GM18517 (cell line): ENCODE results near the gene TEAD2.
A peak's percentile ranks its signal among the peaks of the same experiment; 100 is the strongest.
"Not testable (repeated sequence)": the region's sequence is repeated elsewhere in the genome, so short reads cannot be mapped to it uniquely, and the experiment has no call there.

ENCODE experiments used
- ATAC-seq: cut with Tn5 transposase; IDR thresholded peaks from one replicate; pipeline ENCODE4 v1.9.1; 2021; ENCODE audit warnings: mild to moderate bottlenecking, moderate library complexity; ENCODE audit not compliant: unreplicated experiment

TEAD2 gene

DNA sequence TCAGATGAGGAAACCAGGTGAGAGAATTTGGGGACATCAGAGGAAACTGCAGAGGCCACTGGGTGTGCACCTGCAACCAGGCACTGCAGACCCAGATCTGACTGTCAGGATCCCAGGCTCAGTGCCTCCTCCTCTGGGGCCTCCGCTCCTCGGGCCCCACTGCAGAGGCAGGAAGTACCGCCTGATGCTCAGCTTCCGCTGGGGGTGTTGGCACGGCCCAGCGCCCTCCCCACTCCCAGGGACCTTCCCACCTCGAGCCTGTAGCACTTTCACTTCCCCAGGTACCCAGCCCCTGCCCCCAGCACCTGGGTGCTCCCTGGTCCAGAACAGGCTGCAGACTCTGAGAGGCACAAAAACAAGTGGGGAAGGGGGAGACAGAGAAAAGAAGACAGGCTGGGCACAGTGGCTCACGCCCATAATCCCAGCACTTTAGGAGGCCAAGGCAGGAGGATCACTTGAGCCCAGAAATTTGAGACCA lies 28.4 kb downstream of the TEAD2 start:
- ATAC-seq, result peak; percentile 43

DNA sequence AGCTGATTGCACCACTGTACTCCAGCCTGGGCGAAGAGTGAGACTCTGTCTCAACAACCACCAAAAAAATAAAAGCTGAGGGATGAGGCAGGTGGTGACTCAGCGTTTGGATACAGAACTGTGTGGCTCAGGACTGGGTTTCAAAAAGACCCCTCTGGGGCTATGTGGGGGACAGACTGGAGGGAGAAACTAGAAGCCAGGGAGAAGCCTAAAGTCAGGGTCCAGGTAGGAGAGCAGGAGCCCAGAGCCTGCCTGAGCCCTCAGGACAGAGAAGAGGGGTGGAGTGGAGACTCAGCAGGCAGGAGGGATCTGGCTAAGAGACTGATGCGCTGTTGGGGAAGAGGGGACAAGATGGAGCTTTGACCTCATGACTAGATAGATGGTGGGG lies 28.8 kb downstream of the TEAD2 start:
- no peak for ATAC-seq

DNA sequence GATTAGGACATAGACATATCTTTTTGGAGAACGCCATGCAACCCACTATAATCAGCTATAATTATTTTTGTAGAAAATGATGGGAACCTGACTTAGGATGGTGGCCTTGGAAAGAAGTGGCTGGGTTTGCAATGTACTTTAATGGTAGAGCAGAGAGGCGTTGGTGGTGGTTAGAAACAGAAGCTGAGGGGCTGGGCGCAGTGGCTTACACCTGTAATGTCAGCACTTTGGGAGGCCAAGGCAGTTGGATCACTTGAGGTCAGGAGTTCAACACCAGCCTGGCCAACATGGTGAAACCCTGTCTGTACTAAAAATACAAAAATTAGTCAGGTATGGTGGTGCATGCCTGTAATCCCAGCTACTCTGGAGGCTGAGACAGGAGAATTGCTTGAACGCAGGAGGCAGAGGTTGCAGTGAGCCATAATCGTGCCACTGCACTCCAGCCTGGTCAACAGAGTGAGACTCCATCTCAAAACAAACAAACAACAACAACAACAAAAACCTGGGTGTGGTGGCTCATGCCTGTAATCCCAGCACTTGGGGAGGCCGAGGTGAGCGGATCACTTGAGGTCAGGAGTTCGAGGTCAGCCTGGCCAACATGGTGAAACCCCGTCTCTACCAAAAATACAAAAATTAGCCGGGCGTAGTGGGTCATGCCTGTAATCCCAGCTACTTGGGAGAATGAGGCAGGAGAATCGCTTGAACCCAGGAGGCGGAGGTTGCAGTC lies 29.4 kb downstream of the TEAD2 start:
- ATAC-seq, result not testable (repeated sequence)

DNA sequence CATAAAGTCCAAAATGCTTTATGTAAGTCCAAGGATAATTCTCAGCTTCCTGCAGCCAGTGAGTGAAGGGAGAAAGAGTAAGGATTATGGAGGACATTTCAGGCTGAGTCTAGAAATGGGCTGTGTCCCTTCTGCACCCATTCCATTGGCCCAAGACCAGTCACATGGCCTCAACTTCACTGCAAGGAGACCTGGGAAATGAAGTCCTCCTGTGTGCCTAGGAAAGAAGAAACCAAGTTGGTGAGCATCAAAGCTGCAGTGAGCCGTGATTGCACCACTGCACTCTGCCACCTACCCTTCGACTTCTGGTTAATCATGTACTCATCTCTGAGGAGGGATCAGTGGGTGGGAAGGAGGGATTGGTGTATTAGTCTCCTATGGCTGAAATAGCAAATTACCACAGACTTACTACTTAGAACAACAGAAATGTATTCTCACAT lies 30.6 kb downstream of the TEAD2 start:
- no peak for ATAC-seq

DNA sequence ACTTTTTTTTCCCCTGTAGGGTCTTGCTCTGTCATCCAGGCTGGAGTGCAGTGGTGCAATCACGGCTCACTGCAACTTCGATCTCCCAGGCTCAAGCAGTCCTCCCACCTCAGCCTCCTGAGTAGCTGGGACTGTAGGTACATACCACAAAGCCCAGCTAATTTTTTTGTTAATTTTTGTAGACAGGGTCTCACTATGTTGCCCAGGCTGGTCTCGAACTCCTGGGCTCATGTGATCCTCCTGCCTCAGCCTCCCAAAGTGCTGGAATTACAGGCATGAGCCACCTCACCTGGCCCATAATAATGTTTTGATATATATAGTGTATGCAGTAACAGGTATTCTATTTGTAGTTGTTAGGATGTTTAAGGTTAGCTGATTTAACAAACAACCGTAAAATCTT lies 31.0 kb downstream of the TEAD2 start:
- not testable (repeated sequence) for ATAC-seq

DNA sequence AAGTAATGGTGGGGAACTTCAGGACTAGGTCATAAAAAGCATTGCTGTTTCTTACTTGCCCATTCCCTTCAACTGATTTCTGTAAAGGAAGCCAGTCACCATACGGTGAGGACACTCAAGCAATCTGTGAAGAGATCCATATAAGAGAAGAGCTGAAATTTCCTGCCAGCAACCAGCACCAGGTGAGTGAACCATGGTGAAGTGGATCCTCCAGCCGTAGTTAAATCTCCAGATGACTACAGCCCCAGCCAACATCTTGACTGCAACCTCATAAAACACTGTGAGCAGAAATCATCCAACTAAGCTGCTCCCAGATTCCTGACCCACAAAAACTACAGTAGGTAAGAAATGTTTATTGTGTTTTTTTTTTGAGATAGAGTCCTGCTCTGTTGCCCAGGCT lies 33.5 kb downstream of the TEAD2 start:
- ATAC-seq, result no peak

GRCh38 chr19:49327878-49328544 lies 34.2 kb downstream of the TEAD2 start:
- ATAC-seq, result no peak

GRCh38 chr19:49326165-49326704 lies 36.0 kb downstream of the TEAD2 start:
- ATAC-seq, result peak; percentile 53

DNA sequence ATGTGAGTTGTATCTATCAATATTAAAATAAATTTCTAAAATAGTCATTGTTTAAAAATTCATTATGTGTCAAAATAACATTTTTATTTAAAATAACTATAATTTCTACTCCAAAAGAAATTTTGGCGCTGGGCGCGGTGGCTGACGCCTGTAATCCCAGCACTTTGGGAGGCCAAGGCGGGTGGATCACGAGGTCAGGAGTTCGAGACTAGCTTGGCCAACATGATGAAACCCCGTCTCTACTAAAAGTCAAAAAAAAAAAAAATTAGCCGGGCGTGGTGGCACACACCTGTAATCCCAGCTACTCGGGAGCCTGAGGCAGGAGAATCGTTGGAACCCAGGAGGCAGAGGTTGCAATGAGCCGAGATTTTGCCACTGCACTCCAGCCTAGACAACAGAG lies 36.5 kb downstream of the TEAD2 start:
- ATAC-seq, result not testable (repeated sequence)

DNA sequence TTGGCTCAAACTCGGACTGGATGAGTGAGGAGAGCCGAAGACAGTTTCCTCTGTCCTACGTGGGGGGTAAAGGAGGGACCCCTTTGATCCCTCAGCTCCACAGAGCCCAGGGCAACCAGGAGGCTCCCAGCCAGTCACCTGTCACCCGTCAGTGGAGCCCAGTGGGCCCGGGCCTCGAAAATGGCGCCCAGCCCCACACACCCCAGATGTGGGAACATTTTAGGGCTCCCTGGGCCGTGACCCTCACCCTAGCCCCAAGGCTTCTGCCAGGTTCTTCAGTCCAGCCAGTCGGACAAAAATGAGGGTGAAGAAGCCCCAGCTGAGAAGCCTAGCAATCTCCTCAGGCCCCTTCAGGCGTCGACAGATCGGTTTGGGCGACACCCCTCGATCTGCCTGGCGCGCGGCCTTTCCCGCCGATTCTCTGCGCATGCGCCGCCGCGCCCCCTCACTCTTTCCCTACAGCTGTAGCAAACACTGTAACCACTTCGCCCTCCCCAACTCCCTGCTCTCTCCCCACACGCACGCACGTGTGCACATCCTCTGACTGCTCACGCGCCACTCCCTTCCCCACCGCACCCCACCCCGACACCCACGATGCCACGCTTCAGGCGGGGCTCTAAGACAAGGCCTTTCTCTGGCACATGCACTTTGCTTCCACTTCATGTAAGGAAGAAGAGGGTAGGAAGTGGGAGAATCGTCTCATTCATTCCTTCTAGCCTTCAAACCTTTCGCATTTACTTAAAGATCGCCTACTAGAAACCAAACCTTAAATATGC lies 37.2 kb downstream of the TEAD2 start, which contains the start of gene SLC6A16:
Gene SLC6A16 (minus strand): TSS at position 391 of the 776 bp plus-strand sequence. CDS start 13,844 bp downstream, outside the sequence.
- ATAC-seq, result no peak

DNA sequence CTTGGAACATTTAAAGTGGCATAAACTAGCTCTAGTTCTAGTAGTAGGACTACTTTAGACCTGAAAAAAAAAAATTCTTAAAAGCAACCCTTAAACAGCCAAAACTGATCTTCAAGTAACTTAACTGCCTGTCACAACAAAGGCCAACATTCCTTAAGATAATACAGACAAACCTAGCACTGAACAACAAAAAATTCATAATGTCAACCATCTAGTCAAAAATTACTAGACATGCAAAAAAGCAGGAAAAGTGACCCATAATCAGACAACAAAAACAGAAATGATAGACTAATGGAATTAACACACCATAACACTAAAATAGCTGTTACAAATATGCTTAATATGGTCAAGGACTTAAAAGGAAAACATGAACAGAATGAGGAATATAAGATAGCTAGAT lies 43.9 kb downstream of the TEAD2 start:
- no peak for ATAC-seq

GRCh38 chr19:49316284-49316683 lies 45.9 kb downstream of the TEAD2 start:
- no peak for ATAC-seq

DNA sequence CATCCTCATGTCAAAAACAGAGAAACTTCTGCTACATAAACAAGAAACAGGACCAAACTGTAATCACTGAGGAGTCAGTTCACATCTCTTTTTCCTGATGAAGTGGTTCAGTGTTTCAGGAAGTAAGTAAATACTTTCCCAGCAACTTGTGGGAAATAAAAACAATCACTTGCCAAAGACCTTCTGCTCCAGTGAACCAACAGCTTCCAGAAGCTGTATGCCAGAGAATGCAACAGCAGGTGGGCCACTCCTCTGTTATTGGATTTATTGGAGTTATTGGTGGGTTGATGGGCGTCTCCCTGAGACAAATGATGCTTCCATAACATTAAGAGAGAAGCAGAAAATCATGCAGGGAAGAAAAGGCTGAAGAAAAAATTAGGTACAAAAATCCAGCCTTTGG lies 47.1 kb downstream of the TEAD2 start:
- no peak for ATAC-seq

DNA sequence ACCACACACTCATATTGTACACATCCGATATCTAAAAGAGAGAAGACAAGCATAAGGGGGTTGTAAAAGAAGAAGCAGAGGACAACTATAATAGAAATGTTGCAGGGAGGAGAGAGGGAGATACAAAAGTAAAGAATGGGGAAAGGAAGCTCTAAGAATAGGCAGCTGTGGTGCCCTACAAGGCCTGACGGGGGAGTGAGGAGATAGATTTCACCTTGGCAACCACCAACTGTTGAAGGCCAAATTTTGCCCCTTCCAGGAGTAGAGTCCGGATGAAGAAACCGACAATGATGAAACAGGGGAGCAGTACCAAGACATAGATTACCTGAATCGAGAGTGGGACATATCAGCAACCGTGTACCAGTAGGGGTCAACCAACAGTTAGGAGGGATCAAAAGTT lies 53.1 kb downstream of the TEAD2 start:
- no peak for ATAC-seq

GRCh38 chr19:49306734-49307133 lies 55.5 kb downstream of the TEAD2 start:
- ATAC-seq, result not testable (repeated sequence)

- ATAC-seq, result no peak
These were observed 60.4 kb downstream of the TEAD2 start for GRCh38 chr19:49301866-49302252.

GRCh38 chr19:49301165-49301865 lies 60.9 kb downstream of the TEAD2 start:
- no peak for ATAC-seq

DNA sequence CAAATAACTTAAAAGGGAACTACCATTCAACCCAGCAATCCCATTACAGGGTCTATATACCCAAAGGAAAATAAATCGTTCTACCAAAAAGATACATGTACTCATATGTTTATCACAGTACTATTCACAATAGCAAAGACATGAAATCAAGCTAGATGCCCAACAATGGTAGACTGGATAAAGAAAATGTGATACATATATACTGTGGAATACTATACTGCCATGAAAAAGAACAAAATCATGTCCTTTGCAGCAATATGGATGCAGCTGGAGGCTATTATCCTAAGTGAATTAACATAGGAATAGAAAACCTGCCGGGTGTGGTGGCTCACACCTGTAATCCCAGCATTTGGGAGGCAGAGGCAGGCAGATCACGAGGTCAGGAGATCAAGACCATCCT lies 63.6 kb downstream of the TEAD2 start:
- ATAC-seq, result not testable (repeated sequence)

- ATAC-seq, result no peak
These were observed 64.8 kb downstream of the TEAD2 start for GRCh38 chr19:49297403-49297802.

DNA sequence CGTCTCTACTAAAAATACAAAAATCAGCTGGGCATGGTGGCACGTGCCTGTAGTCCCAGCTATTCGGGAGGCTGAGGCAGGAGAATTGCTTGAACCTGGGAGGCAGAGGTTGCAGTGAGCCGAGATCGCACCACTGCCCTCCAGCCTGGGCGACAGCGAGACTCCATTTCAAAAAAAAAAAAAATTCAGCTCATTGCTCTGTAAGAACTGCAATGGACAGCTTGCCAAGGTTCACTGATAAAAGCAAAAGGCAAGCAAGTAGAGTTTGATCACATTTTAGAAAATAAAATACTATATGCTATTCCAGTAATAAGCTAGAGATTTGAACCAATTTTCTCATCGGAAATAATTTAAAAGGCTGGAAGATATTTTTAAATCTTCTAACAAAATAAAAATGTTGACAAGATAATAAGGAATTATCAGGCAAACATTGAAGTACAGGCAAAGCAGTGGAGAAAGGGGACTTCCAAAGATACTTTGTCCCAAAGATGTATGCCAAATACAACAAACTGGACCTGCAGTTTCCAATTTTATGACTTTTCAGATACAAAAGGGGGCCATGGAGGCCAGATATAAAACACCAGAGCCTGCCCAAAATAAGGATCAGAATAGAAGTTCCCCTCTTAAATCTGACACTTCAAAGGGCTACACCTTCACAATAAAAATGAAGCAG lies 66.9 kb downstream of the TEAD2 start:
- ATAC-seq, result no peak
